Measurements from ENCODE around the gene DNAH10.
"Not testable (repeated sequence)": the region's sequence is repeated elsewhere in the genome, so short reads cannot be mapped to it uniquely, and the experiment has no call there.

DNAH10 gene

DNA sequence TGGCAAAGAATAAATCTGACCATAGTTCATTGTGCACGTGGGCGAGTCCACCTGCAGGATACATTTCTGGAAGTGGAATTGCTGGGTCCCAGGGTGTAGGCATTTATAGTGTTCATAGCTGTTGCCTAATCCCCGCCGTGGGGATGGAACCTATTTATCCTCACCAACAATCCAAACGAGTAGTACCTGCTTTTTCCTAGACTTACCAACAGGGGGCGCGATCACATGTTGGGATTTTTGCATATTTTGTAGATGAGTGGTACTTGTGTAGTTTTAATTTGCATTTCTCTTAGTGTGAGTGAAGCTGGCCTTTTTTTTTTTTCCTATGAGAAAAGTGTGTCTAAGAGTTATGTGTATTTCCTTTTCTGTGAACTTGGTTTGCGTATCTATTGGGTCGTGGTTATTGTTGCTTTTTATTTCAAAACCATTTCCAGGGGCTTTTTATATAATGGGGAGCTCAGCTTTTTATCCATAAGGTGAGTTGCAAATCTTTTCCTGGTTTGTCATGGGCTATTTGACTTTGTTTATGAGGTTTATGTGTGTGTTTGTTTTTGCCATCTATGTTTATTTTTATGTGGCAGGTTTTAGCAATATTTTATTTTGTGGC is 143.3 kb downstream of the DNAH10 start:
- Histone ChIP-seq H3K9me3 (ENCODE audit: control insufficient read depth in 2 of 2, low read length in 2 of 2) (no peaks in the 10 kb centered on the region), H3K27me3 (ENCODE audit: control insufficient read depth in 1 of 2, insufficient read depth in 2 of 2, low read length in 2 of 2) (peaks cover 6 to 7% of the 10 kb centered on the region in 2 donors), H3K4me3 (ENCODE audit: low read length in 2 of 2) (no peak overlapping the region), H3K27ac (ENCODE audit: low read length) (no peak overlapping the region), H3K9ac (ENCODE audit: low read length in 2 of 2) (no peak overlapping the region), H3K4me1 (ENCODE audit: control insufficient read depth, insufficient read depth, low read length) (peaks cover 2% of the 10 kb centered on the region), H3K36me3 (ENCODE audit: control insufficient read depth in 2 of 2, insufficient read depth in 2 of 2, low read length in 2 of 2) (no peaks in the 10 kb centered on the region)

DNA sequence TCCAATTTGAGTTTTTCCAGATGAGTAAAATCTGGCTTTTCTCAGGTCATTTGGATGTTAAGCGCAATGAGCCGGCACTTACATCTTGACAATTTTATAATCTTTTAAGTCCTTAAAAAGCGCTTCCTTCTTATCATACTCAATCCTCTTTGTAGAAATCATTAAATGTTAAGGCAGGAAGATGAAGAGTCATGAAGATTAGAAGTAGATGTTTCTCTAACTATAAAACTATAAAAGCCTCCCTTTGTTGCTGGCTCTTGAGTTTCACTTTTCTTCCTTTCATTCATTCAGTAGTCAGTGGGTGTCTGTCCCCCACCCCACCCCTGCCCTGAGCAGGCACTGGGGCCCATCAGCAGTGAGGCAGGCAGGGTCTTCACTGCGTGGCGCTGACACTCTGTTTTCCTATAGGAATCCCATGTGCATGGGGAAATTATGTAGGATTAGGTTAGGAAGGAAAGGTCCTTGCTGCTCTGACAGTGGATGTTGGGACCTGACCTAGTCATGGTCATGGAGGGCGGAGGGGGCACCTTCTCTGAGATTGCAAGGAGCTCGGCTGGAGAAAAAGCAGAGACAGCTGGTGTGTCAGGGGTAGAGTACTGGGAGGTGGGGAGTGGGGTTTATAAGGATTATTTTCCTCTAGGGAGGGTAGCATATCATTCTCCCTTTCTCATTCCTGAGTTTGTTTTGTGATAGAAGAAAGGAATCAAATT is 144.8 kb downstream of the DNAH10 start:
- H3K36me3 ChIP-seq (ENCODE audit: control insufficient read depth in 2 of 2, insufficient read depth in 2 of 2, low read length in 2 of 2), result no peaks in the 10 kb centered on the region
- no peak overlapping the region for H3K4me3 ChIP-seq (ENCODE audit: low read length in 2 of 2)
- H3K27ac ChIP-seq (ENCODE audit: low read length), result no peak overlapping the region

DNA sequence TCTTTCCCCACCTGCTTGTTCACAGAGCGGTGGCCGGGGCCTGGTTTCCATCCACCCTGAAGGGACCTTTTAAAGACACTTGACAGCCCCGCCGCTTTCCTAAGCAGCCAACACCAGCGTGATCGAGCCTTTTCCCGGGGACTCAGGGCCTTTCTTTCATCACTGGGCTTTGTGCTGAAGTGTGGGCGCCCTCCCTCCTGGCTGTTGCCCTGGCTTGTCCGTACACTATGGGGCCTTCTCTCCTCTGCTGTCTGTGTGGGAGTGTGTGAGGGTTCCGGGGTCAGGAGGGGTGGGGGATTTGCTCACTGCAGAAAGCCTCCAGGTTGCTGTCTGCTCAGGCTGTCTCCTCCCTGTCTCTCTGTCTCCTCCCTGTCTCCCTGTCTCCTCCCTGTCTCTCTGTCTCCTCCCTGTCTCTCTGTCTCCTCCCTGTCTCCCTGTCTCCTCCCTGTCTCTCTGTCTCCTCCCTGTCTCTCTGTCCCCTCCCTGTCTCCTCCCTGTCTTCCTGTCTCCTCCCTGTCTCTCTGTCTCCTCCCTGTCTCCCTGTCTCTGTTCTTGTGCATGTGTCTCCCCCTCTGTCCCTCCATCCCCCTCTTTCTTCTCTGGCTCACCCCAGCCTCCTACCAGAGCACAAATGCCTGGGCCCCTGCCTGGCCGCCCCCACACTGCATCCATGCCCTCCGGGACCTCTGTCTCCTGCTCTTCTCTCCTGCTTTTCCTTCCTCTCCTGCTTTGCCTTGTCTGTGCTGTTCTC is 145.8 kb downstream of the DNAH10 start:
- Histone ChIP-seq H3K4me3 (ENCODE audit: low read length in 2 of 2) (no peak overlapping the region), H3K27me3 (ENCODE audit: control insufficient read depth in 1 of 2, insufficient read depth in 2 of 2, low read length in 2 of 2) (no peaks in the 10 kb centered on the region), H3K4me1 (ENCODE audit: control insufficient read depth, insufficient read depth, low read length) (peaks cover 2% of the 10 kb centered on the region), H3K9me3 (ENCODE audit: control insufficient read depth in 2 of 2, low read length in 2 of 2) (no peaks in the 10 kb centered on the region), H3K9ac (ENCODE audit: low read length in 2 of 2) (no peak overlapping the region), H3K27ac (ENCODE audit: low read length) (peak overlapping the region; percentile 18), H3K36me3 (ENCODE audit: control insufficient read depth in 2 of 2, insufficient read depth in 2 of 2, low read length in 2 of 2) (no peaks in the 10 kb centered on the region)

More for the DNA sequence above, 144.8 kb downstream of the DNAH10 start:
- Histone ChIP-seq H3K4me1 (ENCODE audit: control insufficient read depth, insufficient read depth, low read length) (peaks cover 2% of the 10 kb centered on the region), H3K27me3 (ENCODE audit: control insufficient read depth in 1 of 2, insufficient read depth in 2 of 2, low read length in 2 of 2) (peaks cover 0 to 3% of the 10 kb centered on the region in 2 donors), H3K9ac (ENCODE audit: low read length in 2 of 2) (no peak overlapping the region), H3K9me3 (ENCODE audit: control insufficient read depth in 2 of 2, low read length in 2 of 2) (no peaks in the 10 kb centered on the region)

DNA sequence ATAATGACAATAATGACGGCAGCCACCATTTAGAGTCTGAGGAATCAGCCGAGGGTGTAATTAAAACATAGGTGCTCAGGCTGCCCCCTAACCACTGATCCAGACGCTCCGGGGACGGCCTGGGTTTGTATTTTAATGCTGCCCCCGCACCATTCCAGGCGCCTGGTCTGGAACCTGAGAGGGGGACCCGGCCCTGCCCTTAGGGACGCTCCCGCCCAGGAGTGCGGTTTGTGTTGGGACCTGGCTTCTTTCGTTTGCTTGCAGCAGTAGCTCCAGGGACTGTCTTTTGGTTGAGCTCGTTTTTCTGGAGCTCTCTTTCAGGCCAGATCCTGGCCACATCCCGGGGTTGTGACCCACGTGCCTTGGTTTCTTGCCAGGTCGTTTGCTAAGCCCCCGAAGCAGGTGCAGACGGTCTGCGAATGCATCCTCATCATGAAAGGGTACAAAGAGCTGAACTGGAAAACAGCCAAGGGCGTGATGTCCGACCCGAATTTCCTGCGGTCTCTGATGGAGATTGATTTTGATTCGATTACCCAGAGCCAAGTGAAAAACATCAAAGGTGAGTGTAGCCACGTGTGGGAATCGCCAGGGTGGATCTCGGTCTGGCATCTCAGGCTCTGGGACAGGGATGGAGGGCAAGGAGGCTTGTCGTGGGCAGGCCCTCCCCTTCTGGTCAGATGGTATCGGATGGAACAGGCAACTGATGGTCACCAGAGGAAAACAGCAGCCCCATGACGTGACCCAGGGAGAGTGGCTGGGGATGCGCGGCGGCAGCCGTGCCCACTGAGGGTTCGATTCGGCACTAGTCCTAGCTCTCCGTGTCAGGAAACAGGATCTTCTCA is 147.0 kb downstream of the DNAH10 start:
- no peak overlapping the region for H3K27ac ChIP-seq (ENCODE audit: low read length)
- H3K27me3 ChIP-seq (ENCODE audit: control insufficient read depth in 1 of 2, insufficient read depth in 2 of 2, low read length in 2 of 2), result peaks cover 0 to 2% of the 10 kb centered on the region in 2 donors
- no peak overlapping the region for H3K9ac ChIP-seq (ENCODE audit: low read length in 2 of 2)
- no peak overlapping the region for H3K4me3 ChIP-seq (ENCODE audit: low read length in 2 of 2)
- no peaks in the 10 kb centered on the region for H3K9me3 ChIP-seq (ENCODE audit: control insufficient read depth in 2 of 2, low read length in 2 of 2)
- peaks cover 2% of the 10 kb centered on the region for H3K4me1 ChIP-seq (ENCODE audit: control insufficient read depth, insufficient read depth, low read length)
- H3K36me3 ChIP-seq (ENCODE audit: control insufficient read depth in 2 of 2, insufficient read depth in 2 of 2, low read length in 2 of 2), result no peaks in the 10 kb centered on the region

DNA sequence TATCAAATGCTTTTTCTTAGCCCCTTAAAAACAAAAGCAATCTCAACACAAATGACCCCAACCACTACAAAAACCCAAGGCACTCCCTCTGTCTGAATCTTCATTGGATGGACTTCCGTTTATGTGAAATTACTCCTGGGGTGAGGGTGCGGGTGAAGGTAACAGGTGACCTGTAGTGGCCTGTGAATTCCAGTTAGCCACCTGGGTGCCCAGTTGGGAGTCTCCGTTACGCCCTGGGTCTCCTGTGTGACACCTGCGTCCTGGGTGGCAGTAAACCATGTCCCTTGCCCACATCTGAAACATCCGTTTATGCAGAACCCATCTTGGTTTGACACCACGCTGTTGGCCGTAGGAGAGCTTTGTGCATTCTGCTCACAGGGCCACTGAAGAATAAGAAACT is 148.0 kb downstream of the DNAH10 start:
- H3K4me1 ChIP-seq (ENCODE audit: control insufficient read depth, insufficient read depth, low read length), result peaks cover 2% of the 10 kb centered on the region
- no peak overlapping the region for H3K4me3 ChIP-seq (ENCODE audit: low read length in 2 of 2)
- H3K27ac ChIP-seq (ENCODE audit: low read length), result no peak overlapping the region
- no peak overlapping the region for H3K9ac ChIP-seq (ENCODE audit: low read length in 2 of 2)
- H3K36me3 ChIP-seq (ENCODE audit: control insufficient read depth in 2 of 2, insufficient read depth in 2 of 2, low read length in 2 of 2), result no peaks in the 10 kb centered on the region
- H3K9me3 ChIP-seq (ENCODE audit: control insufficient read depth in 2 of 2, low read length in 2 of 2), result no peaks in the 10 kb centered on the region
- peaks cover 0 to 7% of the 10 kb centered on the region in 2 donors for H3K27me3 ChIP-seq (ENCODE audit: control insufficient read depth in 1 of 2, insufficient read depth in 2 of 2, low read length in 2 of 2)

DNA sequence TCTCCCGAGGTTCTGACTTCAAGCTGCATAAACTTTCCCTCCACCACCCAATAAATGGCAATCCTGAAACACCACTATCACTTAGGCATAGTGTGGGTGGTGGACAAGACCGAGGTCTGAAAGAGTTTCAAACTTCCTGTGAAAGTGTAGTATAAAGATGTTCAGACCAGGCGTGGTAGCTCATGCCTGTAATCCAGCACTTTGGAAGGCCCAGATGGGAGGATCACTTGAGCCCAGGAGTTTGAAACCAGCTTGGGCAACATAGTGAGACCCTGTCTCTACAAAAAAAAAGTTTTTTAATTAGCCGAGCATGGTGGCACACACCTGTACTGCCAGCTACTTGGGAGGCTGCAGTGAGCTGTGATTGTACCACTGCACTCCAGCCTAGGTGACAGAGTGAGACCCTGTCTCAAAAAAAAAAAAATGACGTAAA is 148.7 kb downstream of the DNAH10 start:
- no peaks in the 10 kb centered on the region for H3K36me3 ChIP-seq (ENCODE audit: control insufficient read depth in 2 of 2, insufficient read depth in 2 of 2, low read length in 2 of 2)
- H3K27ac ChIP-seq (ENCODE audit: low read length), result no peak overlapping the region
- H3K9me3 ChIP-seq (ENCODE audit: control insufficient read depth in 2 of 2, low read length in 2 of 2), result no peaks in the 10 kb centered on the region
- H3K9ac ChIP-seq (ENCODE audit: low read length in 2 of 2), result no peak overlapping the region
- peaks cover 0 to 7% of the 10 kb centered on the region in 2 donors for H3K27me3 ChIP-seq (ENCODE audit: control insufficient read depth in 1 of 2, insufficient read depth in 2 of 2, low read length in 2 of 2)
- peaks cover 2% of the 10 kb centered on the region for H3K4me1 ChIP-seq (ENCODE audit: control insufficient read depth, insufficient read depth, low read length)
- no peak overlapping the region for H3K4me3 ChIP-seq (ENCODE audit: low read length in 2 of 2)

DNA sequence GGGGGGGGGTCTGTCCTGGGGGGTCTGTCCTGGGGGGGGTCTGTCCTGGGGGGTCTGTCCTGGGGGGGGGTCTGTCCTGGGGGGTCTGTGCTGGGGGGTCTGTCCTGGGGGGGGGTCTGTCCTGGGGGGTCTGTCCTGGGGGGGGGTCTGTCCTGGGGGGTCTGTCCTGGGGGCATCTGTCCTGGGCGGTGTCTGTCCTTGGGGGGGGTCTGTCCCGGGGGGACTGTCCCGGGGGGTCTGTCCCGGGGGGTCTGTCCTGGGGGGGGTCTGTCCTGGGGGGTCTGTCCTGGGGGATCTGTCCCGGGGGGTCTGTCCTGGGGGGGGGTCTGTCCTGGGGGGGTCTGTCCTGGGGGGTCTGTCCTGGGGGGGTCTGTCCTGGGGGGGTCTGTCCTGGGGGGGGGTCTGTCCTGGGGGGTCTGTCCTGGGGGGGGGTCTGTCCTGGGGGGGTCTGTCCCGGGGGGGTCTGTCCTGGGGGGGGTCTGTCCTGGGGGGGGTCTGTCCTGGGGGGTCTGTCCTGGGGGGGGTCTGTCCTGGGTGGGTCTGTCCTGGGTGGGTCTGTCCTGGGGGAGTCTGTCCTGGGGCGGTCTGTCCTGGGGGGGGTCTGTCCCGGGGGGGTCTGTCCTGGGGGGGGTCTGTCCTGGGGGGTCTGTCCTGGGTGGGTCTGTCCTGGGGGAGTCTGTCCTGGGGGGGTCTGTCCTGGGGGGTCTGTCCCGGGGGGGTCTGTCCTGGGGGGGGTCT is 149.7 kb downstream of the DNAH10 start:
- H3K4me3 ChIP-seq (ENCODE audit: low read length in 2 of 2); H3K36me3 ChIP-seq (ENCODE audit: control insufficient read depth in 2 of 2, insufficient read depth in 2 of 2, low read length in 2 of 2); H3K9ac ChIP-seq (ENCODE audit: low read length in 2 of 2); H3K27me3 ChIP-seq (ENCODE audit: control insufficient read depth in 1 of 2, insufficient read depth in 2 of 2, low read length in 2 of 2); H3K9me3 ChIP-seq (ENCODE audit: control insufficient read depth in 2 of 2, low read length in 2 of 2); H3K27ac ChIP-seq (ENCODE audit: low read length); H3K4me1 ChIP-seq (ENCODE audit: control insufficient read depth, insufficient read depth, low read length): not testable (repeated sequence)

DNA sequence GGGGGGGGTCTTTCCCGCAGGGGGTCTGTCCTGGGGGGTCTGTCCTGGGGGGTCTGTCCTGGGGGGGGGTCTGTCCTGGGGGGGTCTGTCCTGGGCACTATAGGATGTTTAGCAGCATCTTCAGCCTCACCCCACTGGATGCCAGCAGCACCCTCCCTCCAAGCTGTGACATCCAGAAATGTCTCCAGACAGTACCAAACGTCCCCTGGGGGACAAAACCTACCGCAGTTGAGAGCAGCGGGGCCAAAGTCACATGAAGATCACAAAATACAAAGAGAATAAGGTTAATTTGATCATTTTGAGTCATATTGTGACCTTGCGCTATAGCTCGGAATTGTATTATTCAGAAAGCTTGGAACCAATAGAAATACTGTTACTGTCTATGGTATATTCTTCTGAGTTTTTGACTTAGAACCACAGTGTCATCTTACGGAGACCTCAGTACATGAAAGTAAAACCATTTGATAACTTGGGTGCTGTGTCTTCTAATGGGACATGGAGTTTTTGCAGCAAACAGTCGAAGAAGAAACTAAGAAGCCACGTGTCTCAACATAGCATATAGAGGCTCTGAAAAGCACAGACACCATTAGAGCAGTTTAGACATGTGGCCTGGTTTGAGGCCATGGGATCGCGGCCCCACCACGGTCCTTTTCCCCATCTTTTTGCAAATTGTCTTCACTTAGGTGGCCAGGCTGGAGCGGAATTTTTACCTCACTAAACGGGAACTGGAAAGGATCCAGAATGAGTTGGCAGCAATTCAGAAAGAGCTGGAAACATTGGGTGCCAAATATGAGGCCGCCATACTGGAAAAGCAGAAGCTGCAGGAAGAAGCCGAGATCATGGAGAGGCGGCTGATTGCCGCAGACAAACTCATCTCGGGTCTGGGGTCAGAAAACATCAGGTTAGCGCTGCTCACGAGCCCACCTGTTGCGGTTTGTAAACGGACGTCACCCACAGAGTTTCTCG is 150.6 kb downstream of the DNAH10 start:
- peaks cover 4 to 7% of the 10 kb centered on the region in 2 donors for H3K27me3 ChIP-seq (ENCODE audit: control insufficient read depth in 1 of 2, insufficient read depth in 2 of 2, low read length in 2 of 2)
- H3K4me3 ChIP-seq (ENCODE audit: low read length in 2 of 2), result no peak overlapping the region
- H3K36me3 ChIP-seq (ENCODE audit: control insufficient read depth in 2 of 2, insufficient read depth in 2 of 2, low read length in 2 of 2), result no peaks in the 10 kb centered on the region
- H3K9ac ChIP-seq (ENCODE audit: low read length in 2 of 2), result no peak overlapping the region
- no peak overlapping the region for H3K27ac ChIP-seq (ENCODE audit: low read length)
- H3K4me1 ChIP-seq (ENCODE audit: control insufficient read depth, insufficient read depth, low read length), result peaks cover 1% of the 10 kb centered on the region
- H3K9me3 ChIP-seq (ENCODE audit: control insufficient read depth in 2 of 2, low read length in 2 of 2), result no peaks in the 10 kb centered on the region

DNA sequence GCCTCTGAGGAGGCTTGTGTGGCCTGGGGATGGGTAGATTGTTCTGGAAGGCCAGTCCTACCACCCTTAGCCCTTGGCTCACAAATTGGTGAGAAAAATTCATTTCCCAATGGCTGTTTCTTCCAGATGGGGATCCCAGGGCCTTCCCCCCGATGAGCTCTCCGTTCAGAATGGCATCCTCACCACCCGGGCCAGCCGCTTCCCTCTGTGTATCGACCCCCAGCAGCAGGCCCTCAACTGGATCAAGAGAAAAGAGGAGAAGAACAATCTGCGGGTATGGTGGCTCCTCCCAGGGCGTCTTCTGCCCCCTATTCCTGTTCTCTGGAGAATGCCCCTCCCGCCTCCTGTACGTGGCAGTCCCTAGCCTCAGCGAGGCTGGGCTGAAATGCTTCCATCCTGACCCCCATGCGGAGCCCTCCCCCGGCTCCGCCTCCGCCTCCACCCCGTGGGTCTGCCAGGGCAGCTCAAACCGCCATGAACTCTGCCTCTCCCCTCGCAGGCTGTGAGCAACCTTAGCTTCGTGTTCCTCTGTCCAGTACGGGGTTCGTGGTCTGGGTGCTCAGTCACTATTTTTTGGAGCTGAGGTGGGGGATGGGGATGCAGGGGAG is 152.7 kb downstream of the DNAH10 start:
- Histone ChIP-seq H3K9me3 (ENCODE audit: control insufficient read depth in 2 of 2, low read length in 2 of 2) (no peaks in the 10 kb centered on the region), H3K9ac (ENCODE audit: low read length in 2 of 2) (no peak overlapping the region), H3K27me3 (ENCODE audit: control insufficient read depth in 1 of 2, insufficient read depth in 2 of 2, low read length in 2 of 2) (peaks cover 6 to 10% of the 10 kb centered on the region in 2 donors), H3K36me3 (ENCODE audit: control insufficient read depth in 2 of 2, insufficient read depth in 2 of 2, low read length in 2 of 2) (no peaks in the 10 kb centered on the region), H3K27ac (ENCODE audit: low read length) (no peak overlapping the region), H3K4me1 (ENCODE audit: control insufficient read depth, insufficient read depth, low read length) (no peaks in the 10 kb centered on the region), H3K4me3 (ENCODE audit: low read length in 2 of 2) (no peak overlapping the region)
